ENCODE measurements around the gene ATP2C1. TPM values are rescaled to one million over a fixed set of nuclear protein-coding genes. Genes with fewer than 3 reads are reported as not detected.

The ATP2C1 gene
- total and polyA plus RNA-seq, 9 of the 15 experiments (the other 6 are each of a cell fraction or from before 2014, with no cell fraction given) = 10.0 to 53.5 (median 27.9) TPM

- Histone ChIP-seq H2AFZ (ENCODE audit: low read depth, low read length) (no peak overlapping the region), H4K20me1 (replicated peaks; ENCODE audit: control insufficient read depth, insufficient read depth, low read length) (no peaks in the 10 kb centered on the region), H3K4me2 (ENCODE audit: insufficient read depth, low read length) (no peak overlapping the region), H3K27ac (ENCODE audit: extremely low read depth, low read depth, low read length) (no peak overlapping the region), H3K4me1 (replicated peaks in 1 of 2; ENCODE audit: control insufficient read depth in 2 of 2, insufficient read depth in 2 of 2, low read length in 2 of 2) (no peaks in the 10 kb centered on the region), H3K27me3 (ENCODE audit: control insufficient read depth in 2 of 2, insufficient read depth in 2 of 2, low read length in 2 of 2) (no peaks in the 10 kb centered on the region), H3K9me1 (ENCODE audit: control insufficient read depth, insufficient read depth, low read length) (no peaks in the 10 kb centered on the region), H3K4me3 (no peak overlapping the region), H3K9me3 (replicated peaks; ENCODE audit: control insufficient read depth, insufficient read depth, low read depth, low read length) (no peaks in the 10 kb centered on the region), H3K9ac (ENCODE audit: insufficient read depth in 1 of 2, low read depth in 2 of 2, low read length in 2 of 2) (no peak overlapping the region), H3K79me2 (ENCODE audit: control insufficient read depth, insufficient read depth, low read length) (no peaks in the 10 kb centered on the region), H3K36me3 (ENCODE audit: control insufficient read depth, insufficient read depth, low read length) (peaks cover 41% of the 10 kb centered on the region; the same call in 1 of the 3 replicates)
- POLR2A ChIA-PET = no interaction called here
- no TSS peak for BruUV-seq (replicated peaks)
- CTCF ChIA-PET (ENCODE audit: low intra/inter-chr PET ratio) = no interaction called here
- DNase-seq (ENCODE audit: extremely low read depth in 1 of 4, low spot score in 3 of 4) (no peak), FAIRE-seq (no peak), ATAC-seq (no peak)
- in situ Hi-C loops (cut with MboI) (no loop called here), intact Hi-C loops (cut with micrococcal nuclease) (no loop called here)
- TF ChIP-seq ZNF77 (CRISPR knock-in tag; IDR thresholded peaks at IDR 0.05) (no peak), TCF7L2 (IDR thresholded peaks at IDR 0.05; ENCODE audit: low read depth, low read length) (no peak), ESRRB (CRISPR knock-in tag; IDR thresholded peaks at IDR 0.05; ENCODE audit: borderline replicate concordance) (no peak), RAD21 (CRISPR knock-in tag; conservative IDR thresholded peaks at IDR 0.05 in 1 of 2, IDR thresholded peaks at IDR 0.05 in 1 of 2) (no peak), ZNF586 (CRISPR knock-in tag; conservative IDR thresholded peaks at IDR 0.05) (no peak), SRSF9 (IDR thresholded peaks at IDR 0.05; ENCODE audit: borderline replicate concordance, low read depth, low read length) (no peak), ASH1L (IDR thresholded peaks at IDR 0.05; ENCODE audit: borderline replicate concordance, low read depth, partially characterized antibody) (no peak), ZBTB8A (IDR thresholded peaks at IDR 0.05; ENCODE audit: partially characterized antibody) (no peak), ZNF696 (CRISPR knock-in tag; conservative IDR thresholded peaks at IDR 0.05) (no peak), NCOA4 (IDR thresholded peaks at IDR 0.05; ENCODE audit: partially characterized antibody) (no peak), KLF6 (CRISPR knock-in tag; IDR thresholded peaks at IDR 0.05; ENCODE audit: borderline replicate concordance) (no peak), HOXB6 (CRISPR knock-in tag; IDR thresholded peaks at IDR 0.05; ENCODE audit: borderline replicate concordance) (no peak), POLR2B (IDR thresholded peaks at IDR 0.05; ENCODE audit: low read depth, partially characterized antibody) (no peak), RBBP5 (IDR thresholded peaks at IDR 0.05; ENCODE audit: borderline replicate concordance, insufficient read depth, low read length, poor library complexity, severe bottlenecking) (no peak), ZNF232 (CRISPR knock-in tag; IDR thresholded peaks at IDR 0.05) (no peak), POLR3G (IDR thresholded peaks at IDR 0.05; ENCODE audit: extremely low read depth, insufficient read length, insufficient replicate concordance) (no peak), MED1 (CRISPR knock-in tag; IDR thresholded peaks at IDR 0.05; ENCODE audit: borderline replicate concordance) (no peak)
- TF ChIP-seq, protein P1, sequence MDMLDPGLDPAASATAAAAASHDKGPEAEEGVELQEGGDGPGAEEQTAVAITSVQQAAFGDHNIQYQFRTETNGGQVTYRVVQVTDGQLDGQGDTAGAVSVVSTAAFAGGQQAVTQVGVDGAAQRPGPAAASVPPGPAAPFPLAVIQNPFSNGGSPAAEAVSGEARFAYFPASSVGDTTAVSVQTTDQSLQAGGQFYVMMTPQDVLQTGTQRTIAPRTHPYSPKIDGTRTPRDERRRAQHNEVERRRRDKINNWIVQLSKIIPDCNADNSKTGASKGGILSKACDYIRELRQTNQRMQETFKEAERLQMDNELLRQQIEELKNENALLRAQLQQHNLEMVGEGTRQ (CRISPR knock-in tag; IDR thresholded peaks at IDR 0.05) = no peak
- 91% methylated on average over 2 of the region's 2 CpGs for WGBS (ENCODE audit: insufficient coverage, low coverage, missing lambda C conversion rate)
These were observed 75.7 kb downstream of the ATP2C1 start for GRCh38 chr3:130969621-130970020.
